Right lobe of liver (tissue), 4 donors: ENCODE results near the gene VWA7.

Source experiments
- POLR2A ChIP-seq: fragments of 450-650 bp; IDR thresholded peaks from one replicate; pipeline ENCODE4 v1.6.1; 2017; ENCODE audit warnings: antibody characterized with exemption, mild to moderate bottlenecking
- TF ChIP-seq, protein P1 (sequence below), 4 donors: fragments of 200-600 bp in 3 of 4; fragments of 450-650 bp in 1 of 4; IDR thresholded peaks; one replicate each; pipeline versions ENCODE4 v1.5.1 to v1.8.0; 2016 to 2022; ENCODE audit warnings: antibody characterized with exemption in 4 of 4, mild to moderate bottlenecking in 2 of 4
- donor health status: DM: no; HTN: no; CAD: no.
- donor health status: DM: no; HTN: no; CAD: no.
- donor health status: DM: no; HTN: yes; CAD: no.

DNA sequence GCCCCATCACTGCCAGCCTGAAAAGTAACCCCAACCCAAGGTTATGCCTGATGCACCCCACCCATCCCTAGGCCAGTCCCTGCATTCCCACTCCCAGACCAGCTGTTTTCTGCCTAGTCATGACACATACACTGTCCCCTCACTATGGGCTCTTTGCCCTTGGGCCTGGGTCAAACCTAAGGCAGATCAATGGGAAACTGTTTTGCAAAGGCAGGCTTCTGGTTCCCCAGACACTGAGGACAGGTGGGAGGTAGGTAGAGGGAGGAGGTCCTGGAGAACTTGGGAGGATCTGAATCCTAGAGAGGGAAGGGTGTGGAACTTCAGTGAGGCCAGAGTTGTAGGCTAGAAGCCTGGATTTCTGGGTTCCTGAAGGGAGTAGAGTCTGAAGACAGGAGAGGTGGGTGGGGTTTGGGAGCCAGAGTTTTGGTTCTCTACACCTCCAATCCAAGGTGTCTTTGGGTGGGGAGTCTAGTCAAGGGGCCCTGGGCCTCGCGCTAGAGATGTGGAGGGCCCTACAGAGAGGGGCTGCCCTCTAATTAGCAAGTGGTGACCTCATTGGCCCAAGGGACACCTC lies 42.8 kb downstream of the VWA7 start:
- no peak for TF ChIP-seq POLR2A
- TF ChIP-seq, protein P1, sequence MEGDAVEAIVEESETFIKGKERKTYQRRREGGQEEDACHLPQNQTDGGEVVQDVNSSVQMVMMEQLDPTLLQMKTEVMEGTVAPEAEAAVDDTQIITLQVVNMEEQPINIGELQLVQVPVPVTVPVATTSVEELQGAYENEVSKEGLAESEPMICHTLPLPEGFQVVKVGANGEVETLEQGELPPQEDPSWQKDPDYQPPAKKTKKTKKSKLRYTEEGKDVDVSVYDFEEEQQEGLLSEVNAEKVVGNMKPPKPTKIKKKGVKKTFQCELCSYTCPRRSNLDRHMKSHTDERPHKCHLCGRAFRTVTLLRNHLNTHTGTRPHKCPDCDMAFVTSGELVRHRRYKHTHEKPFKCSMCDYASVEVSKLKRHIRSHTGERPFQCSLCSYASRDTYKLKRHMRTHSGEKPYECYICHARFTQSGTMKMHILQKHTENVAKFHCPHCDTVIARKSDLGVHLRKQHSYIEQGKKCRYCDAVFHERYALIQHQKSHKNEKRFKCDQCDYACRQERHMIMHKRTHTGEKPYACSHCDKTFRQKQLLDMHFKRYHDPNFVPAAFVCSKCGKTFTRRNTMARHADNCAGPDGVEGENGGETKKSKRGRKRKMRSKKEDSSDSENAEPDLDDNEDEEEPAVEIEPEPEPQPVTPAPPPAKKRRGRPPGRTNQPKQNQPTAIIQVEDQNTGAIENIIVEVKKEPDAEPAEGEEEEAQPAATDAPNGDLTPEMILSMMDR (IDR thresholded peaks at IDR 0.05) = no peak
